ENCODE results near the gene CACNG7. TPM values are rescaled to one million over a fixed set of nuclear protein-coding genes. Genes with fewer than 3 reads are reported as not detected.
A peak's percentile ranks its signal among the peaks of the same experiment; 100 is the strongest.

The CACNG7 gene
- total RNA-seq, 1 experiment from 2014 or later, result not detected

DNA sequence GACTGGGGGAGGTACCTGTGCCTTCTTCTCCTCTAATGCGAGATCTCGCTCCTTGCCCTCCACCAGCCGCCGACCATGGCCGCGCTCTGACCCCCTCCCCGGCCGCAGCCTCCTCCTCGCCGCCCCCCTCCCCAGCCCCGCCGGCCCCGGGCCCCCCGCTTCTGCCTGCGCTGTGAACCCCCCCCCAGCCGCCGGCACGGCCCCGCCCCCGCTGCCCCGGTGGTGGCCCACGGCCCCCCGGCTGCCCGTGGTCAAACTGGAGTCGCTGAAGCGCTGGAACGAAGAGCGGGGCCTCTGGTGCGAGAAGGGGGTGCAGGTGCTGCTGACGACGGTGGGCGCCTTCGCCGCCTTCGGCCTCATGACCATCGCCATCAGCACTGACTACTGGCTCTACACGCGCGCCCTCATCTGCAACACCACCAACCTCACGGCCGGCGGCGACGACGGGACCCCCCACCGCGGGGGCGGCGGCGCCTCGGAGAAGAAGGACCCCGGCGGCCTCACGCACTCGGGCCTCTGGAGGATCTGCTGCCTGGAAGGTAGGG, 53.9 kb downstream of the CACNG7 start, which contains the start of gene CACNG8:
CACNG8 (plus strand) TSS at position 51 of the 545 bp plus-strand sequence.
- Histone ChIP-seq H2AFZ (ENCODE audit: low read length) (no peak within 1 kb of the TSS), H3K4me3 (ENCODE audit: low read length) (no peak within 1 kb of the TSS), H3F3A (ENCODE audit: low read length, unreplicated experiment) (no peaks in the 10 kb centered on the region), H3K27ac (ENCODE audit: low read length) (no peak within 1 kb of the TSS), H3K79me2 (ENCODE audit: low read length) (no peaks in the 10 kb centered on the region), H3K4me1 (ENCODE audit: insufficient read depth, low read length) (no peaks in the 10 kb centered on the region), H3K36me3 (ENCODE audit: low read depth, low read length) (no peaks in the 10 kb centered on the region), H4K20me1 (ENCODE audit: low read length) (no peaks in the 10 kb centered on the region), H3K27me3 (ENCODE audit: low read length) (peaks cover 58% of the 10 kb centered on the region), H3K9me2 (replicated peaks; ENCODE audit: low read length) (no peaks in the 10 kb centered on the region), H3K4me2 (ENCODE audit: low read length) (no peak within 1 kb of the TSS), H3K9me3 (ENCODE audit: low read length) (no peaks in the 10 kb centered on the region), H3K9ac (ENCODE audit: low read length) (no peak within 1 kb of the TSS)
- ATAC-seq (no peak), DNase-seq (no peak)
- TF ChIP-seq EZH2phosphoT487 (IDR thresholded peaks at IDR 0.05; ENCODE audit: borderline replicate concordance, low read length) (no peak), EZH2 (IDR thresholded peaks at IDR 0.05; ENCODE audit: low read length, unreplicated experiment) (no peak)
- TF ChIP-seq, protein P1, sequence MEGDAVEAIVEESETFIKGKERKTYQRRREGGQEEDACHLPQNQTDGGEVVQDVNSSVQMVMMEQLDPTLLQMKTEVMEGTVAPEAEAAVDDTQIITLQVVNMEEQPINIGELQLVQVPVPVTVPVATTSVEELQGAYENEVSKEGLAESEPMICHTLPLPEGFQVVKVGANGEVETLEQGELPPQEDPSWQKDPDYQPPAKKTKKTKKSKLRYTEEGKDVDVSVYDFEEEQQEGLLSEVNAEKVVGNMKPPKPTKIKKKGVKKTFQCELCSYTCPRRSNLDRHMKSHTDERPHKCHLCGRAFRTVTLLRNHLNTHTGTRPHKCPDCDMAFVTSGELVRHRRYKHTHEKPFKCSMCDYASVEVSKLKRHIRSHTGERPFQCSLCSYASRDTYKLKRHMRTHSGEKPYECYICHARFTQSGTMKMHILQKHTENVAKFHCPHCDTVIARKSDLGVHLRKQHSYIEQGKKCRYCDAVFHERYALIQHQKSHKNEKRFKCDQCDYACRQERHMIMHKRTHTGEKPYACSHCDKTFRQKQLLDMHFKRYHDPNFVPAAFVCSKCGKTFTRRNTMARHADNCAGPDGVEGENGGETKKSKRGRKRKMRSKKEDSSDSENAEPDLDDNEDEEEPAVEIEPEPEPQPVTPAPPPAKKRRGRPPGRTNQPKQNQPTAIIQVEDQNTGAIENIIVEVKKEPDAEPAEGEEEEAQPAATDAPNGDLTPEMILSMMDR (conservative IDR thresholded peaks at IDR 0.05; ENCODE audit: low read depth, low read length), result no peak
- POLR2A ChIA-PET (ENCODE audit: unreplicated experiment), result no interaction called here
- CTCF ChIA-PET, result no interaction called here
- intact Hi-C loops (cut with micrococcal nuclease), result no loop called here
- no TSS peak for BruUV-seq (replicated peaks)

DNA sequence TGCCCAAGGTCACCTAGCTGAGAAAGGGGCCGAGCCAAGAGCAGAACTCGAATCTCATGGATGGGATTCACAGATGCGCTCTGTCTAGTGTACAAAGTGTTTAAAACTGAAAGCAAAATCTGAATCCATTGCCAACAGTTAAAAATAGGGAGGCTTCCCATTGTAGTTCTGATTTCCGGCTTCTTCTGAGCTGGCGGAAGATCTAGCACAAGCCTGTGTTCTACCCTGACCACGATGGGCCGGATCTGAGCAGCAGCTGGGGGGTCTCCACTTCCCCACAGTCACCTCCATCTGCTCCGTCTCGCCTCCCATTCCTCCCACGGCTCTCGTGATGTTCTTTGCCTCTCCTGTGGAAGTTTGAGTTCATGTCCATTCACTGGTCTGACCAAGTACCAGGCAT, 56.0 kb downstream of the CACNG7 start:
- Histone ChIP-seq H2AFZ (ENCODE audit: low read length) (peak overlapping the region; percentile 56; the same call in 1 of the 2 replicates), H3K4me2 (ENCODE audit: low read length) (peak overlapping the region; percentile 65), H3K36me3 (ENCODE audit: low read depth, low read length) (no peaks in the 10 kb centered on the region), H3K9me3 (ENCODE audit: low read length) (no peaks in the 10 kb centered on the region), H3K79me2 (ENCODE audit: low read length) (no peaks in the 10 kb centered on the region), H3K27me3 (ENCODE audit: low read length) (peaks cover 40% of the 10 kb centered on the region), H3K4me1 (ENCODE audit: insufficient read depth, low read length) (no peaks in the 10 kb centered on the region), H3K9ac (ENCODE audit: low read length) (no peak overlapping the region), H3K9me2 (replicated peaks; ENCODE audit: low read length) (no peaks in the 10 kb centered on the region), H3K4me3 (ENCODE audit: low read length) (peak overlapping the region; percentile 39), H3K27ac (ENCODE audit: low read length) (no peak overlapping the region), H4K20me1 (ENCODE audit: low read length) (no peaks in the 10 kb centered on the region), H3F3A (ENCODE audit: low read length, unreplicated experiment) (no peaks in the 10 kb centered on the region)
- ChIA-PET POLR2A (ENCODE audit: unreplicated experiment) (no interaction called here), CTCF (no interaction called here)
- TF ChIP-seq, protein P1 (conservative IDR thresholded peaks at IDR 0.05; ENCODE audit: low read depth, low read length), result no peak
- TF ChIP-seq EZH2phosphoT487 (IDR thresholded peaks at IDR 0.05; ENCODE audit: borderline replicate concordance, low read length), result no peak
- no peak for TF ChIP-seq EZH2 (IDR thresholded peaks at IDR 0.05; ENCODE audit: low read length, unreplicated experiment)
- no TSS peak for BruUV-seq (replicated peaks)
- intact Hi-C loops (cut with micrococcal nuclease), result no loop called here
- DNase-seq (no peak), ATAC-seq (no peak)

DNA sequence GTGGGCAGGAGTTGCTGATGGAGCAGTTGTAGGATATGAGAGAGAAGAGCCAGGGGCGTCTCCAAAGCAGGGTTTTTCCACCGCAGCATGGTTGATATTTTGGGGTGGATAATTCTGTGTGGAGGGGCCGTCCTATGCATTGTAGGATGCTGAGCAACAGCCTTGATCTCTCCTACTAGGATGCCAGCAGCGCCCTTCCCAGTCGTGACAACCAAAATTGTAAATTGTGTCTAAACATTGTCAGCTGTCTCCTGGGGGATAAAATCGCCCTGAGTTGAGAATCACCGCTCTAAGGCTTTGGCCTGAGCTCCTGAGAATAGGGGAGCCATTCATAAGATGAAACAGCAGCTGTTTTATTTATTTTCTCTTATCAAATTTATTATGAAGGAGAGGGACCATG, 57.9 kb downstream of the CACNG7 start:
- H3K9me2 ChIP-seq (replicated peaks; ENCODE audit: low read length), result no peaks in the 10 kb centered on the region
- H4K20me1 ChIP-seq (ENCODE audit: low read length), result no peaks in the 10 kb centered on the region
- DNase-seq (no peak), ATAC-seq (no peak; the same call in 1 of the 2 replicates)
- H2AFZ ChIP-seq (ENCODE audit: low read length), result no peak overlapping the region
- H3K36me3 ChIP-seq (ENCODE audit: low read depth, low read length), result no peaks in the 10 kb centered on the region
- no peaks in the 10 kb centered on the region for H3K9me3 ChIP-seq (ENCODE audit: low read length)
- intact Hi-C loops (cut with micrococcal nuclease), result no loop called here
- H3K79me2 ChIP-seq (ENCODE audit: low read length), result no peaks in the 10 kb centered on the region
- no peak overlapping the region for H3K9ac ChIP-seq (ENCODE audit: low read length)
- BruUV-seq (replicated peaks), result no TSS peak
- no peak overlapping the region for H3K4me3 ChIP-seq (ENCODE audit: low read length)
- peaks cover 21% of the 10 kb centered on the region for H3K27me3 ChIP-seq (ENCODE audit: low read length)
- H3F3A ChIP-seq (ENCODE audit: low read length, unreplicated experiment), result no peaks in the 10 kb centered on the region
- POLR2A ChIA-PET (ENCODE audit: unreplicated experiment), result no interaction called here
- CTCF ChIA-PET, result no interaction called here
- TF ChIP-seq EZH2phosphoT487 (IDR thresholded peaks at IDR 0.05; ENCODE audit: borderline replicate concordance, low read length) (no peak), EZH2 (IDR thresholded peaks at IDR 0.05; ENCODE audit: low read length, unreplicated experiment) (no peak)
- TF ChIP-seq, protein P1 (conservative IDR thresholded peaks at IDR 0.05; ENCODE audit: low read depth, low read length), result no peak
- H3K27ac ChIP-seq (ENCODE audit: low read length), result no peak overlapping the region
- no peak overlapping the region for H3K4me2 ChIP-seq (ENCODE audit: low read length)
- H3K4me1 ChIP-seq (ENCODE audit: insufficient read depth, low read length), result no peaks in the 10 kb centered on the region

All from PC-3 (cell line).